ENCODE results near the gene ATAD3B.
"Not testable (repeated sequence)": the region's sequence is repeated elsewhere in the genome, so short reads cannot be mapped to it uniquely, and the experiment has no call there.

ATAD3B gene

DNA sequence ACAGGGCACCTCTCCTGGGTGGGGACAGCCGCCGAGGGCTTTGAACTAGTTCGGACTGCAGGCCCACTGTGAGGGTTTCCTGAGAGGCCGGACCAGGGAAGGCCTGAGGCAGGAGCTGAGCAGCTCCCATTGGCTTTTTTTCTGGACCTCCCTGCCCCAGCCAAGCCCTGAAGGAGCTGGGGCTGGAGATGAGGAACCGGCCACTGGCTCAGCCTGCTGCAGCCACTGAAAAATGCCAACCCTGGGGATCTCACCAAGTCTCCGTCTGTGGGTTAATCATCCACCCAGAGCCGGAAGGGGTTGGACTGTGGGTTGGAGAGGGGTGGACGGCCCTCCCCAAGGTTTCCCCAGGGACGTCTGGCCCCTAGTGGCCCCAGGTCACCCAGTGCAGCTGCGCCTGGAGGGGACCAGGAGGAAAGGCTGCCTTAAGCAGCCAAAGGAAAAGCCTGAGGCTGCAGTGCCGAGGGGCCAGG lies 33.6 kb upstream of the ATAD3B start:
- no peaks in the 10 kb centered on the region for H3K36me3 Mint-ChIP-seq (ENCODE audit: low read depth)
- H3K4me3 Mint-ChIP-seq: no peak overlapping the region
- H3K9me3 Mint-ChIP-seq: no peaks in the 10 kb centered on the region
- H3K27ac Mint-ChIP-seq: no peak overlapping the region
- H3K27me3 Mint-ChIP-seq: peaks cover 8% of the 10 kb centered on the region
- peaks cover 20% of the 10 kb centered on the region for H3K4me1 Mint-ChIP-seq (ENCODE audit: low read depth)

DNA sequence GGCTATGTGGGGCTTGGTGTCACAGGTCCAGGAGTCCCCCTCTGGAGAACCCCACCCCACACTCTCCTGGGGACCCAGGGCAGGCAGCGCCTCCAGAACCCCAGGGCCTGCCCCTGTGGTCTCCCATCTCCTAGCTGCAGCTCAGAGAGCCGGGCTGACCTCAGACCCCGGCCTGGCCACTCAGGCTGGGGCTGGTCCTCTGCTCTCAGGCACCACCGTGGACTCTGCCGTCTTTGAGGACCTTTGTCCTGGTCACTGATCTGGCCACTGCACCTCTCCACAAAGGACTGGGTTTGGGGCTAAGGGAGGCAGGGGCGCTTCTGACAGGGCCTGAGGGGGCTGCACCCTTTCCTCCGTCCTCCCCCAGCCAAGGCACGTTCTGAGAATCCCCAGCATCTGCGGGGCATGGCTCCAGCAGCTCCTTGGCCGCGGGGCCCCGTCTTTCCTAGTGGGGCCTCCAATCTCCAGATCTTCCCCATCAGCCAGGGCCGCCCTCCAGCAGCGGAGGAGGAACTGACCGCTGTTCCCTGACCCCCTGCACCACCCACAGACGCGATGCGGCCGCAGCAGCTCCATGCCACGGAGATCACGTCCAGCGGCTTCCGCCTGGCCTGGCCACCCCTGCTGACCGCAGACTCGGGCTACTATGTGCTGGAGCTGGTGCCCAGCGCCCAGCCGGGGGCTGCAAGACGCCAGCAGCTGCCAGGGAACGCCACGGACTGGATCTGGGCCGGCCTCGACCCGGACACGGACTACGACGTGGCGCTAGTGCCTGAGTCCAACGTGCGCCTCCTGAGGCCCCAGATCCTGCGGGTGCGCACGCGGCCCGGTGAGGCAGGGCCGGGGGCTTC lies 32.8 kb upstream of the ATAD3B start:
- H3K36me3 Mint-ChIP-seq (ENCODE audit: low read depth): no peaks in the 10 kb centered on the region
- H3K4me1 Mint-ChIP-seq (ENCODE audit: low read depth): peaks cover 17% of the 10 kb centered on the region
- no peaks in the 10 kb centered on the region for H3K9me3 Mint-ChIP-seq
- H3K27me3 Mint-ChIP-seq: peaks cover 8% of the 10 kb centered on the region
- no peak overlapping the region for H3K27ac Mint-ChIP-seq
- no peak overlapping the region for H3K4me3 Mint-ChIP-seq

DNA sequence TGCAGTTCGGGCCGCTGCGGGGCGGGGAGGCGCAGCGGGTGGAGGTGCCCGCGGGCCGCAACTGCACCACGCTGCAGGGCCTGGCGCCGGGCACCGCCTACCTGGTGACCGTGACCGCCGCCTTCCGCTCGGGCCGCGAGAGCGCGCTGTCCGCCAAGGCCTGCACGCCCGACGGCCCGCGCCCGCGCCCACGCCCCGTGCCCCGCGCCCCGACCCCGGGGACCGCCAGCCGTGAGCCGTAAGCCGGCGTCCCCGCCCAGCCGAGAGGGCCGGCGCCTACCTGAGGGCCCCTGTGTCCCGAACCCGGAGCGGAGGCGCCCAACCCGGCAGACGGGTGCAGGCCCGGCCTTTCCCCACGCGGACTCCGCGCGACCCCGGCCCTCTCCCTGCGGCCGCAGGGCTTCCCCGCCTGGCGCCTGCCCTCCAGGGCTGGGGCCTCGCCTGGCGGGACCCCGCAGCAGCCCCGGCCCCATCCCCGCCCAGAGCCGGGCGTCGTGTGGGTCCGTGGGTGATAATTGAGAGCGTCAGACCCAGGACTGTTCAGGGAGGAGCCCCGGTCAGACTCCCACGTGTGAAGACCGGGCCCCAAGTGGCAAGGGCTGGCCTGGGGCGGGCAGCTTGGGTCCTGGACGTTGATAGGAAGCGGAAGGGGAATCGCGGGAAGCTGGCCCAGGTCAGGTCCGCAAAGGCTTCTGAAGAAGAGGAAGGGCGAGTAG lies 31.9 kb upstream of the ATAD3B start:
- Mint-ChIP-seq H3K27me3 (peaks cover 8% of the 10 kb centered on the region), H3K4me3 (no peak overlapping the region), H3K4me1 (ENCODE audit: low read depth) (peaks cover 9% of the 10 kb centered on the region), H3K36me3 (ENCODE audit: low read depth) (no peaks in the 10 kb centered on the region), H3K9me3 (no peaks in the 10 kb centered on the region), H3K27ac (no peak overlapping the region)

DNA sequence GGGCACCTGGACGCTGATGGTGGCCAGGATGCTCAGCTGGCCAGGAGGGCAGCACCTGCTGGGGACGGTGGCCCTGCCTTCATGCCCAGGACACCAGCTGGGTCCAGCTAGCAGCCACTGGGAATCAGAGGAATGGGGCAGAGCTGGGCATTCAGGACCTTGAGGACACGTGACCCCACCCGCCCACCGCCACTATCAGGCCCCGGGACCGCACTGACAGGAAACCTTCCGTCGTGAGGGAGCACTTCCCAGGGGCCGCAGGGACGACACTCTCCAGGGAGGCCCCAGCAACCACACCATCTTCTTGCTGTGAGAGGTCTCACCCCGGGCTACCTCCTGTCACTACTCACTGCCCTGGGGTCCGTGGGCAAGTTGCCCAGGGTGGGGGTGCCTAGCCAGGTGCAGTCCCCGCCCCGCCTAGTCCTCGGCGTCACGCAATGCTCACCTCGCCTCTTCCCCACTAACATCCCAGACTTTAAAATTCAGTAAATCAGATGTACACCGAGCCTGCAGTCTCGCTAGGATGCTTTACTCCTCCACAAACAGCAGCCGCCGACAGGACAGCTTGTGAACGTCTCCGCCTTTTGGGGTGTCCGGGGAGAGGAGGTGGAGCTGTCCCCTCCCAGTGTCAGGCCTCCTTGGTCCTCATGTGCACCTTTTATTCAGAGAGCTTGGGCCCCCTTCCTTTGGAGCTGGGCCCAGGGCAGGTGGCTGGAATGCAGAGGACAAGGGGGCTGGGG lies 31.1 kb upstream of the ATAD3B start:
- H3K36me3 Mint-ChIP-seq (ENCODE audit: low read depth): no peaks in the 10 kb centered on the region
- peaks cover 3% of the 10 kb centered on the region for H3K27me3 Mint-ChIP-seq
- no peaks in the 10 kb centered on the region for H3K9me3 Mint-ChIP-seq
- H3K4me3 Mint-ChIP-seq: no peak overlapping the region
- peaks cover 3% of the 10 kb centered on the region for H3K4me1 Mint-ChIP-seq (ENCODE audit: low read depth)
- no peak overlapping the region for H3K27ac Mint-ChIP-seq

DNA sequence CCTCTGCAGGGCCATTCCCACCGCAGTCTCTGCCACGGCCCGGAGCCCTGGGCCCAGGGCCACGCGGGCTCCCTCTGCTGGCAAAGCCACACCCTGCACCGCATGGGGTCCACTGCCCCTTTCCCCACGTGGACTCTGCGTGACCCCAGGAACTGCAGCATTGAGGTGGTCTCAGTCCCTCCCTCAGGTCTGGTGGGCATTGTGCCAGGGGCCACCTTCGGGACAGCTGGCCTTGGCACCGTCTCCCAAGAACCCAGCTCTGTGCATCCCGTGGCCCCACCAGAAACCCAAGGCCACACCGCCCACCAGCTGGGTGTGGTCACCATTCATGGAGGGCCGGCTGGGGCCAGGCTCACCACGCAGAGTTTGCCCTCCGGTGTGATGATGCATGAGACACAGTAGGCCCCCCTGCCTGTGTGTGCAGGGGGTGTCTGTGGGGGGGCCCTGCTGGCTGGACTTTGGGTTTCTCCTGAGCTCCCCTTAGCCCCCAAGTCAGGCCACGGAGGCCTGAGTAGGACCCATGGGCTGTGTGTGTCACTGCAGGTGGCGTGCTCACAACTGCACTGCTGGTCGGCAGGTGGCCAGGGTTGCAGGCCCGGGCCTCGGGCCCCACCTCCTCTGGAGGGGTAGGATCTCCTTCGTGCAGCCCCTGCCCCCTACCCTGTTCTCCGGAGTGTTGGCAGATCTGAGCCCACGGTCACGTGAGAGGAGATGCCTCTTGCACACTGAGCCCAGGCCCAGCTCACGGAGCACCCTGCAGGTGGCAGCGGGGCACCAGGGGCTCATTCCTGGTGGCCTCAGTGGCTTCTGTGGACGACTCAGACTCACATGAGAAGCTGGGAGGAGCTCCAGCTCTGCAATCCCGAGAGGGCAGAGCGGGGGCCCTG lies 30.3 kb upstream of the ATAD3B start:
- H3K36me3 Mint-ChIP-seq (ENCODE audit: low read depth): no peaks in the 10 kb centered on the region
- H3K27me3 Mint-ChIP-seq: peaks cover 2% of the 10 kb centered on the region
- H3K27ac Mint-ChIP-seq: no peak overlapping the region
- H3K9me3 Mint-ChIP-seq: no peaks in the 10 kb centered on the region
- no peak overlapping the region for H3K4me3 Mint-ChIP-seq
- H3K4me1 Mint-ChIP-seq (ENCODE audit: low read depth): peaks cover 1% of the 10 kb centered on the region

DNA sequence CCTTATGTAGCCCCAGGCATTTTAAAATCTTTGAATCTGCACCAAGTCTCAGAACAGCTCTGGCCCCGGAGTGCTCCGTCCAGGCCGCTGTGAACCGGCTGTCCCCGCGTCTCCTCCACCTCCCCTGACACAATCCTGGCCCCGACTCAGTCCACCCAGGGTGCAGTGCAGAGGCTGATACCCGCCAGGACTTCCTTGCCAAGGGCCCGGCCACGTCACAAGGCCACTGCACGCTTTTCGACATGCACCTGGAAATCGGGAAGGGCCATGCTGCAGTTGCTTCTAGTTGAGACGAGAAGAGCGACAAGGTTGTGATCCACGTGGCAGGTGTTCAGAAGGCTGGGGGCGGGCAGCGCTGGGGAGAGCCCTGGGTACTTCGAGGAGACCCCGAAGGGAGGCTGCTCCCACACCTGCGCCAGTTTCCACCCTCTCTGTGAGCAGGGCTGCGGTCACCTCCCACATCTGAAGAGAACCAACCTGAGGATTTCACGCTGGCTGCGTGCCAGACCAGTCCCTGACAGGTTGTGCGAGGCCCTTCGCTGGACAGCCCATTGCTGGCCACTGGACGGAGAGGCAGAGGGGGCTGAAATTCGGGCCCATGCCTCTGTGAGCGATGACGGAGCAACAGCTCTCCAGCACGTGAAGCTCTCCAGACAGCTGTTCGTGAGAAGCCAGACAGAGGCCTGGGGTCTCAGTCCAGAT lies 29.3 kb upstream of the ATAD3B start:
- Mint-ChIP-seq H3K36me3 (ENCODE audit: low read depth) (no peaks in the 10 kb centered on the region), H3K27me3 (no peaks in the 10 kb centered on the region), H3K4me1 (ENCODE audit: low read depth) (no peaks in the 10 kb centered on the region), H3K27ac (no peak overlapping the region), H3K4me3 (no peak overlapping the region), H3K9me3 (no peaks in the 10 kb centered on the region)

DNA sequence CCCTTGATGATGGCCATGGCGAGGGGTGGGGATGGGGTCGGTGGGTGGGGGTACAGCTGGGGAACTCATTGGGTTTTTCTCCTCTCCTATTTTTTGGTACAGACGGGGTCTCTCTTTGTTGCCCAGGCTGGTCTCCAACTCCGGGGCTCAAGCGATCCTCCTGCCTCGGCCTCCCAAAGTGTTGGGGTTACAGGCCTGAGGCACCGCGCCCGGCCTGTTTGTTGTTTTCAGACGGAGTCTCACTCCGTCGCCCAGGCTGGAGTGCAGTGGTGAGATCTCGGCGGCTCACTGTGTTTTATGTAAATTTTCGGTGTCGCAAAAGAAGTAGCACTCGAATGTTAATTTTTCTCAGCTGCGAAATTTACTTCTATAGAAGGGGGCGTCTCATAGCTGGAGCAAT lies 24.9 kb upstream of the ATAD3B start:
- not testable (repeated sequence) for H3K36me3 Mint-ChIP-seq (ENCODE audit: low read depth); H3K9me3 Mint-ChIP-seq; H3K4me1 Mint-ChIP-seq (ENCODE audit: low read depth); H3K27ac Mint-ChIP-seq; H3K4me3 Mint-ChIP-seq; H3K27me3 Mint-ChIP-seq

DNA sequence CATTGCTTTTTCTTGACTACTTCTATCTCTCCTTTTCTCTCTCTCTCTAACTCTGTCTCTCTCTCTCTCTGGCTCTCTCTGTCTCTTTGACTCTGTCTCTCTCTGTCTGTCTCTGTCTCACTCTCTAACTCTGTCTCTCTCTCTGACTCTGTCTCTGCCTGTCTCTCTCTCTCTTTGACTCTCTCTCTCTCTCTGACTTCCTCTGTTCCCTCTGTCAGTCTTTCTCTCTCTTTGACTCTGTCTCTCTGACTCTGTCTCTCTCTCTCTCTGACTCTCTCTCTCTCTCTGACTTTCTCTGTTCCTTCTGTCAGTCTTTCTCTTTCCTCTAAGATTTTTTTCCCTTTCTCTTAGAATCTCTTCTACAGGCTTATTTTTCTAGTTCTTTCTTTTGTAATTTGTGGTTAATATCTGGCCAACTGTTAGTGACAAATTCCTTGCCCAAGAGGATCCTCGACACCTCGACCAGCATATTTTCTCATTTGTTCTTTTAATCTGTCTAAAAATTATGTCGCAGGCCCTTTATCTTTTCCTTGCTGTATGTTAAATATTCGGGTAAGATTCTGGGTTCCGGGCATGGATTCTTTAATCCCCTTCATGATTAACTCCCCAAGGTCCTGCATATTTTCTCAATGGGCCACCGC lies 22.3 kb upstream of the ATAD3B start, which contains the start of gene ATAD3C:
Gene ATAD3C, plus strand, starts transcription at position 591 of the 641 bp plus-strand sequence. CDS start 995 bp downstream, outside the sequence.
- H3K9me3 Mint-ChIP-seq: no peaks in the 10 kb centered on the region
- no peaks in the 10 kb centered on the region for H3K4me1 Mint-ChIP-seq (ENCODE audit: low read depth)
- no peak within 1 kb of the TSS for H3K27ac Mint-ChIP-seq
- no peaks in the 10 kb centered on the region for H3K36me3 Mint-ChIP-seq (ENCODE audit: low read depth)
- peaks cover 5% of the 10 kb centered on the region for H3K27me3 Mint-ChIP-seq
- no peak within 1 kb of the TSS for H3K4me3 Mint-ChIP-seq

DNA sequence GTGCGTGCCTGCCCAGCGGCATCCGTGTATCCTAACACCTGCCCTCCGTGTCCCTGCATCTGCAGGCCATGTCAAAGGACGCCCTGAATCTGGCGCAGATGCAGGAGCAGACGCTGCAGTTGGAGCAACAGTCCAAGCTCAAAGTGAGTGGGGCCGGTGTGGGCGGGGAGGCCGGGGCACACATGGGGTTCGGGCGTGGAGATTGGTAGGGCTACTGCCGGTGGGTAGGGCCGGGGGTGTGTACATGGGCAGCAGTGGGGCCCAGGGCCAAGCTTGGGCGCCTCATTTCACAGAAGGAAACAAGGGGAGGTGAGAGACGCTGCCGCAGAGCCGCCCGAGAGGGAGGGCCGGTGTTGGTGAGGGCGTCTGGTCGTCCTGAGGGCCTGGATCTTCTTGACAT lies 20.9 kb upstream of the ATAD3B start:
- not testable (repeated sequence) for H3K27ac Mint-ChIP-seq; H3K4me1 Mint-ChIP-seq (ENCODE audit: low read depth); H3K27me3 Mint-ChIP-seq; H3K36me3 Mint-ChIP-seq (ENCODE audit: low read depth); H3K4me3 Mint-ChIP-seq; H3K9me3 Mint-ChIP-seq

DNA sequence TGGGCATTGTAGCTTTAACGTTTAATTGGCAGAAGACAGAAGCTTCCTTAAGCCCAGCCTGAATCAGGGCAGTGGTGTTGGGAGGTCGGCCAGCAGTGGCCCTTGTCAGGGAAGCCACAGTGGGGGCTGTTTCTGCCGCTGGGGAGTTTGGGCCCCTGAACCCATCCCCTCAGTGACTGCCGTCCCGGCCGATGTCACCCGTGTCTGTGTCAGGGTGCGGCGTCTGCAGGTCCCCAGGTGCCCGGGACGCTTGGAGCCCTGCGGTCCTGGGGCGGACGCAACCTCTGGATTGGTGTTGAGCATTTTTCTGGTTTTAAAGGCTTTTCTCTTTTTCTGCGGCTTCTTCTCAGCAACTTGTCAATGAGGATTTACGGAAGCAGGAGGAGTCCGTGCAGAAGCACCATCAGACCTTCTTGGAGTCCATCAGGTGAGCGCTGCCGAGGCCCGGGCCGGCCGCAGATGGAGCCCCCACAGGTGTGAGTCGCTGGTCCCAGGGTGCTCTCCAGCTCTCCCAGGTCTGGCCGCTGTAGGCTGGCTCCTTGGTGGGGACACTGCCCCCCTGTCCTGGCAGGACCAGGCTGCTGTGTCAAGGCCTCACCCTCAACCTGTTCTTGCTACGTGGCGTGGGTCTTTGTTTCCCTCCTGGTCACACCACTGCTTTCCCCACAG lies 19.7 kb upstream of the ATAD3B start:
- Mint-ChIP-seq H3K4me1 (ENCODE audit: low read depth) (no peaks in the 10 kb centered on the region), H3K27ac (no peak overlapping the region), H3K36me3 (ENCODE audit: low read depth) (no peaks in the 10 kb centered on the region)

DNA sequence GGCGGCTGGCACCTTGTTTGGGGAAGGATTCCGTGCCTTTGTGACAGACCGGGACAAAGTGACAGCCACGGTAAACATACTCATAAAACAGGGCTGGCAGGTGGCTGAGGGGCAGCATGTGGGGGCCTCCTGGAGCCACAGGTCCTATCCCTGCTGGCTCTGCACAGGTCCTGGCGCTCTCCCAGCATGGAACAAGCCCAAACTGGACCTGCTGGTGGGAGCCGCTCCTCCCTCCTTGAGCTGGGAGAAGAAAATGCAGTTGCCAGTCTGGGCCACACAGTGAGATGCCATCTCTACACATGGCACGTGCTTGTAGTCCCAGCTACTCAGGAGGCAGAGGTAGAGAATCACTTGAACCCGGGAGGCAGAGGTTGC lies 19.2 kb upstream of the ATAD3B start:
- not testable (repeated sequence) for H3K27ac Mint-ChIP-seq; H3K9me3 Mint-ChIP-seq; H3K4me3 Mint-ChIP-seq; H3K27me3 Mint-ChIP-seq; H3K36me3 Mint-ChIP-seq (ENCODE audit: low read depth); H3K4me1 Mint-ChIP-seq (ENCODE audit: low read depth)

More for the DNA sequence above, 19.7 kb upstream of the ATAD3B start:
- Mint-ChIP-seq H3K9me3 (no peaks in the 10 kb centered on the region), H3K27me3 (peaks cover 5% of the 10 kb centered on the region), H3K4me3 (no peak overlapping the region)

DNA sequence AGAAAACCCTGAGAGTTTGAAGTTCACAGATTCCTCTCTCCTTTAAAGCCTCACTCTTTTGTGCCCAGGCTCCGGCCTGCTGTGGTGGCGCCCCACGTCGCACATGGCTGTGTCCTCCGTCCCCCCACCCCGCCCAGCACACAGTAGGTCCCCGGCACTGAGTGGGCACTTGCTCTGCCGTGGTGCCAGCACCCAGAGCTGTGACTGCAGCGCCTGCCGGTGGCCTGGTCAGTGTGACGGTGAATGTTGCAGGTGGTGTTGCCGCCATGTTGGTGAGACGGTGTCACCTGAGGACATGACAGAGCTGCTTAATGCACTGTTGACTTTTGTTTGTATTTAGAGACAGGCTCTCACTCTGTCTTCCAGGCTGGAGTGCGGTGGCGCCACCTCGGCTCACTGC lies 18.7 kb upstream of the ATAD3B start:
- Mint-ChIP-seq H3K27ac (no peak overlapping the region), H3K27me3 (peaks cover 5% of the 10 kb centered on the region), H3K9me3 (no peaks in the 10 kb centered on the region), H3K4me3 (no peak overlapping the region), H3K36me3 (ENCODE audit: low read depth) (no peaks in the 10 kb centered on the region), H3K4me1 (ENCODE audit: low read depth) (no peaks in the 10 kb centered on the region)
